HG02678 (cell line): ENCODE results near the gene SLX4IP.
"Not testable (repeated sequence)": the region's sequence is repeated elsewhere in the genome, so short reads cannot be mapped to it uniquely, and the experiment has no call there.

Source experiments
- ATAC-seq: cut with Tn5 transposase; IDR thresholded peaks from one replicate; pipeline ENCODE4 v1.9.1; 2021; ENCODE audit warnings: mild to moderate bottlenecking, moderate library complexity; ENCODE audit not compliant: unreplicated experiment

The SLX4IP gene

DNA sequence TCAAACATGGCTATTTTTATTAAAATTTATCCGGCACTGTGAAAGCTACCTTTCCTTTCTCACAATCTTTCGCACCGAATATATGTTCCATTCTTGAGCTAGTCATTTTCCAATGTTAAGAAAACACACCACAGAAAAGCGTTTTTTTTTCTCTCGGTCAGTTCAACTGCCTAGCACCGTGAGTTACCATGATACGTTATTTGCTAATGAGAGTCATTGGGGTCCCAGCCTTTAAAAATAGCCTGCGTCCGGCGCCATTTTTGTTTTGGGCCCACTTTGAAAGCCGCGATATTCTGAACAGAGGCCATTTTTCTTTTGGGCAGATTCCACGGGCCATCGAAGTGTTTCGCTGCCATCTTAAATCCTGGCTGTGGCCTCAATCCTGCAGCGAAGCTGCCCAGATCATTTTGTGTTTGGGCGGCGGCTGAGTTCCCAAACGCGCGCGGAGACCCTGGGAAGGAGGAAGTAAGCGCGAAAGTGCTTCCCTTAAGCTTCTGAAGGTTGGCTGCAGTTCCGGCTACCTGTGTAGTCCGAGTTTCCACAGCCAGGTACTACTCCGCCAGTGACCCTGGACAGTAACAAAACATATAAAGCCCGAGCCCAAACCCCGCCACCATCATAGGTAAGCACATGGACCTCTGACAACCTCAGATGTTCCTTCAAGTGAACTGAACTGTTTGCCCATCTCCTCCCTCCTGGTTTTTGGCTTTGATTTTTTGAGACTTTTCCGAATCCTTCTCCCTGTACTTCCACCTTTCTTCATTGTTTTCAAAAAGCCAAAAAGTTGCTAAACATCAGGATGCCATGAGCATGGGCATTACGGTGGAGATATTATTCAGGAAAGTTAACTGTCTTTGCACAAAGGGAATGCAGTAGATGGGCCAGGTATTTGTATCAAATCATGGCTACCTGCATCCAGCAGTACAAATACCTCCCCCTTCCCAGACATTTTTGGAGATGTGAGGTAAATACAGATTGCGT lies at the start of gene SLX4IP:
Gene SLX4IP (plus strand): TSS at position 474 of the 981 bp plus-strand sequence. CDS start 22,900 bp downstream, outside the sequence.
- ATAC-seq, result peak; percentile 62

DNA sequence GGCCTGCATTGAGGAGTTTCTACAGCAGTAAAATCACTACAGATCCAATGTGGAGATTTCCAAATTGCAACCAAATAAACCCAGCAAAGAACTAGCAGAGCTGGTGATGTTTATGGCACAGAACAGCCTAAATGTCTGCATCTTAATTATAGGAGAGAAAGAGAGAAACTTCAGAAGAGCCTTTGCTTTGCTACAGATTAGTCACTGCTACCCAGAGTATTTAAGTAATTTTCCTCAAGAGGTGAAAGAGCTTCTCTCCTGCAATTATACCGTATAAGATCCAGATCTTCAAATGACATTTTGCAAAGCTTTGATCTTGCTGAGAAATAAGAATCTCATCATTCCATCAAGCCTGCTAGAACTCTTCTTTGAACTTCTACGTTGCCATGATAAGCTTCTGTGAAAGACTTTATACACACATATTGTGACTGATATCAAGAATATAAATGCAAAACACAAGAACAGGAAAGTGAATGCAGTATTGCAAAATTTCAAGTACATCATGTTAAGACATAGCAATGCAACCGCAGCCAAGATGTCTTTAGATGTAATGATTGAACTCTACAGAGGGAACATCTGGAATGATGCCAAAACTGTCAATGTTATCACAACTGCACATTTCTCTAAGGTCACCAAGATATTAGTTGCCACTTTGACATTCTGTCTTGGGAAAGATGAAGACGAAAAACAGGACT lies 49.1 kb upstream of the SLX4IP start:
- ATAC-seq, result no peak

DNA sequence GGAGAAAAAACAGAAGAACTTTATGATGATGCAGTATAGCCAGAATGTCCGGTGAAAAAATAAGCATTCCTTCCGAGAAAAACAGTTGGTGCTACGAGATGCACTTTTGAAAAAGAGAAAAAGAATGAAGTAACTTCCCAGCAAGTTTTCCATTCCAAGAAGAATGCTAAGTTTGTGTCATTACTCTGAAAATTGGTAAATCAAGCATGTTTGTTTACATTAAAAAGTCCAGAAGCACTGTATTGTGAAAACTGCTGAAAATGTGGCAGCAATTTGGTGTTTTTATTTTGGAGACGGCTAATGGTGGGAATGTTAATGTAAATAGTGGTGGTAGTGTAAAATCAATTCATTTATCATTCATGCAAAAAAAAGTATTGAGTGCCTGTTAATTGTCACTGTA lies 47.4 kb upstream of the SLX4IP start:
- ATAC-seq, result no peak

DNA sequence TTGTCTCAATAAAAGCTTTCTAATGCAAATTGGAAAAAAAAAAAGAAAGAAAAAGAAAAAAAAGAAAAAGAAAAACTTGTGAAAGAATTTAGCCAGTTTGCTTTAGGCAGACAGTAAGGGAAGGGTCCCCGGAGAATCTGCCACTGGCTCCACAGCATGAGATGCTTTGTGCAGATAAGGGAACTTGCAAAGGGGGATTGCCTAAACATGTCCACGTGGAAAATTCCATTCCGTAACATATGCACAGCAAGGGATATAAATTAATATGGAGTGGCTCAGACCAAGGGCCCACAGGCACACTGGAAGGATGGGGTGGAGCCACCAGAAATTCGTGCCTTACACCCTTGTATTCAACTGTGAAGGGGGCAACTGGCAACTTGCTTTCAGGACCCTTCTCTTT lies 46.5 kb upstream of the SLX4IP start:
- ATAC-seq, result no peak

DNA sequence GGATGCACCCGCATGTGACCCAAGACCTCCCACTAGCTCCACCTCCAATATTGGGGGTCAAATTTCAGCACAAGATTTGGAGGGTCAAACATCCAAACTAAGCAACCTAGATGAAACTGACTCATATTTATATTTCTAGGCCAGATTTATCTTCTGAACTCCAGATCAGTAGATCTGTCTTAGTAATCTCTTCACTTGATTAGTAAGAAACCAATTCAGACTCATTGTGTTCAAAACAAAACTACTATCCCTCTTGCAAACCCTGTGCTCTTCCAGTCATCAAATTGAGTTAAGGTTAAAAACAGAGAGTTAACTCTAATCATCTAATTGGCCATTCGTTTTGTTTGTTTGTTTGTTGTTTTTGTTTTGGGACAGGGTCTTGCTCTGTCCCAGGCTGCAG lies 44.4 kb upstream of the SLX4IP start:
- no peak for ATAC-seq

DNA sequence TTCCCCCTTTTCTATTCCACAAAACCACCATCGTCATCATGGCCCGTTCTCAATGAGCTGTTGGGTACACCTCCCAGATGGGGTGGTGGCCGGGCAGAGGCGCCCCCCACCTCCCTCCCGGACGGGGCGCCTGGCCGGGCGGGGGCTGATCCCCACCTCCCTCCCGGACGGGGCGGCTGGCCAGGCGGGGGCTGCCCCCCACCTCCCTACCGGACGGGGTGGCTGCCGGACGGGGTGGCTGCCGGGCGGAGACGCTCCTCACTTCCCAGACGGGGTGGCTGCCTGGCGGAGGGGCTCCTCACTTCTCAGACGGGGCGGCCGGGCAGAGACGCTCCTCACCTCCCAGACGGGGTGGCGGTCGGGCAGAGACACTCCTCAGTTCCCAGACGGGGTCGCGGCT lies 40.4 kb upstream of the SLX4IP start:
- not testable (repeated sequence) for ATAC-seq

DNA sequence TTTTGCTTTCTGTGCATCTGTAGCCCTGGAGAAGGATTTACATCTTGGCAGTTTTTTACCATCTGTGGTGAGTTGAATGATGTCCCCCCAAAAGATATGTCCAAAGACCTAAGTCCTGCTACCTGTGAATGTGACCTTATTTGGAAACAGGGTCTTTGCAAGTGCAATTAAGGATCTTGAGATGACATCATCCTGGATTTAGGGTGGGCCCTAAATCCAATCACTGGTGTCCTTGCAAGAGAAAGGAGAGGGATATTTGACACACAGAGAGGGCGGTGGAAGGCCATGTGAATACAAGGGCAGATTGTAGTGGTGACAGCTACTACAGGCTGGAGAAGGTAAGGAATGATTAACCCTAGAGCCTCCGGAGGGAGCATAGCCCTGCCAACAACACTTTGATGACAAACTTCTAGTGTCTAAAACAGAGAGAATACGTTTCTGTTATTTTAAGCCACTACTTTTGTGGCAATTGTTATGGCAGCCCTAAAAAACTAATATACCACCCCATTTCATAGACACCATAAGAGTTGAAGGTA lies 36.2 kb upstream of the SLX4IP start:
- no peak for ATAC-seq

DNA sequence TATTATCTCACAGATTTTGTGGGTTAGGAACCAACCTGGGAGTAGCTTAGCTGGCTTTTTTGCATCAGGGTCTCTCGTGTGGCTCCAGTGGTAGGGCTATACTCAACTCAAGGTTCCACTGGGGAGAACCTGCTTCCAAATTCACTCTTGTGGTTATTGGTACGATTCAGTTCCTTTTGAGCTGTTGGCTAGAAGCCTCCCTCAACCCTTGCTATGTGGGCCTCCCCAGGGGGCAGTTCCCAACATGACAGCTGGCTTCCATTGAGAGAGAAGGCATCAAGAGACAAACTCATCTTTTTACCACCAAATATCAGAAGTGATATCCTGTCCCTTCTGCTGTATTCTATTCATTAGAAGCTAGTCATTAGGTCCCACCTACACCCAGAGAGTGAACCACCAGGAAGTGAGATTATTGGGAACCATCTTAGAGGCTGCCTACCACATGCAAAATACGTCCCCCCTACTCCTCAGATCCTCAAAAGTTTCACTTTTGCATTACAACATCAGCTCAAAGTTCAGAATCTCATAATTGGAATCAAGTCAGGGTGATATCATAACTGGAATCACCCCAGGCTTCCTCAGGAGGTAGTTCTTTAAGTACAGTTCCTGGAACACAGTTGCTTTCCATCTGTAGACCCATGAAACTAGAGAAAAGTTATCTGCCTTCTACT lies 32.0 kb upstream of the SLX4IP start:
- ATAC-seq, result peak; percentile 67

DNA sequence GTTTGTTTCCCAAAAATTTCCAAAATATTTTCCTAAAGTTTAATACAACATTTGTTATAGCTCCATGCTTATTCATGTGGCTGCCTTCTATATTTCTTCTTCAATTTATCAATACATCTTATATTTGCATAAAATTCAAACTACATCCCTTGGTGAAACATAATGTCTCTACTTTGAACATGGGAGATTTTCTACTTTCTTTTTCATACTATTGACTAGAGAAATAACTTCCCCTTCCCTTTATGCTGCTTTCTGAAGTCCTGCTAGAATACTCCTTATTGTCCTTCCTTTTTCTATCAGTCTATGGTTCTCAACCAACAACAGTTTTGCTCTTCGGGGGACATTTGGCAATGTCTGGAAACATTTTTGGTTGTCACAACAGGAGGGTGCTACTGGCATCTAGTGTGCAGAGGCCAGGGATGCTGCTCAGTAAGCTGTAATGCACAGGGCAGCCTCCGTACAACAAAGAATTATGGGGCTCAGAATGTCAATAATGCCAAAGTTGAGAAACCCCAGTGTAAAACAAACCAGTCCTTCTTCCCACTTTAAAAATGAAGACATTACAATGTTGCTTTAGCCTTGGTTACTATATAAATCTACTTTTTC lies 31.0 kb upstream of the SLX4IP start:
- ATAC-seq, result no peak

DNA sequence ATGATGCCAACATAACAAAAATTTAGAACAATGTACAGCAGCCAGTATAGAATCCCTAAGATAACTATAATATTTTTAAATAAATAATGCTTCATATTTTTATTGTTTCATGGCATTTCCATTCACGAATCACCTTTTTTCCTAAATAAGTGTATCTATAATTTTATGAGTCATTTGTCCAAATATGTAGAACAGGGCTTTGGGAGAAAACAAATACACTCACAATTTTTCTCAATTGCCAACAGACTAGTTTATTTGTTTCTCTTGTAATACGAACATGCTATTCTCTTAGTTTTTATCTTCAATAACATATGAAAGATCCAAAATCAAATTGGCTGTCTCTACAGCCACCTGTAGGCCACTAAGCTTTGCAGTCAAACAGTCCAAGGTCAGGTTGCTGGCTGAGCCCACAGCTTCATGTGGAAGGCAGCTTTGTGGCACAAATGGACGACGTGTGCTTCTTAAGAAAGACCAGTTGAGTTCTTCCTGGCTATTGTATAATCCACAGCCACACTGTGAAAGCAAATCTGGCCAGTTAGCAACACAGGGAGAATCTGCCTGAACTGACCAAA lies 30.1 kb upstream of the SLX4IP start:
- ATAC-seq, result no peak

DNA sequence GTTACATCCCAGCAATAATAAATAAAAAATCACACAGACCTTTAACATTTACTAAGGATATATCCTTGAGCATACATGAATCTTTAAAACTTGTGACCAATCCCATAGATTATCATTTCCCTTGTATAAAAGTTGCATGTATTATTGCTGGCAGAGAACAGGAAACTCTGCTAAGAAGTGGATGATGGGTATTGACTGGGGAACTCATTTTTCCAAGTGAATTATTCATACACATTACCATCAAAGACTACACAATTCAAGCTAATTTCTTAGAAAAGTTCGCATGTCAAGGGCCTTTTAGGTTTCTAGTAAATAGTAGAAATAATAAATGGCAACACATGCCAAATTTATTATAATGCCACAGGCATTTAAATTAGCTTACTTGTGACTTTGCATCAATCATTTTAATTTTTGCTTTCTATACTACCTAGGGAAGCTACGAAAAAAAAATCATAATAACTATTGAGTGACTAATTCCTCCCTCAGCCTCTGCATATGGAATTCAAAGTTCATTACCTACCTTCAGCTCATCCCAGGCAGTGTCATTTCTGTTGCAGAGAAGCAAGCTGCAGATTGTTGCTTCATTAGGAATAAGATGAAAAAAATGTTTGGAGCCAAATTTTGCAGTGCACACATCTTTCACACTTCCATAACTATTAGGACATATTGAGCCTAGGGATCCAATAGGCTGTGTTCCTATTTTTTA lies 26.8 kb upstream of the SLX4IP start:
- ATAC-seq, result no peak

DNA sequence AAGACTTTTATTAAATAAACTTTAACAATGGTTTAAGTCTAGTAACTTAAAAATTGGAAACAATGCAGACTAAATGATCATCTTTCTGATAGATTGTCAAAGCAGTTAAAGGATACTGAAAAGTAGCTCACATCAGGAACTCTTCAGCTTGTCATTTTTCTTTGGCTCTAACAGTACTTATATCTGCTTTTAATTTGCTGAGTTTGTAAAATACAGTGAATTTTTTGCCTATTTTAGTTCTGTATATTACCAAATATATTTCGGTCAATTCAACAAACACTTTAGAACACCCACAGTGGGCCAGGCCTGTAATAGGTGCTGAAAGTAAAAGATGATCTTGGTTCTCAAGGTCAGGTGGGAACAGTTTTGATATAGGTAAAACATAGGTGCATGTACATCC lies 23.4 kb upstream of the SLX4IP start:
- no peak for ATAC-seq

DNA sequence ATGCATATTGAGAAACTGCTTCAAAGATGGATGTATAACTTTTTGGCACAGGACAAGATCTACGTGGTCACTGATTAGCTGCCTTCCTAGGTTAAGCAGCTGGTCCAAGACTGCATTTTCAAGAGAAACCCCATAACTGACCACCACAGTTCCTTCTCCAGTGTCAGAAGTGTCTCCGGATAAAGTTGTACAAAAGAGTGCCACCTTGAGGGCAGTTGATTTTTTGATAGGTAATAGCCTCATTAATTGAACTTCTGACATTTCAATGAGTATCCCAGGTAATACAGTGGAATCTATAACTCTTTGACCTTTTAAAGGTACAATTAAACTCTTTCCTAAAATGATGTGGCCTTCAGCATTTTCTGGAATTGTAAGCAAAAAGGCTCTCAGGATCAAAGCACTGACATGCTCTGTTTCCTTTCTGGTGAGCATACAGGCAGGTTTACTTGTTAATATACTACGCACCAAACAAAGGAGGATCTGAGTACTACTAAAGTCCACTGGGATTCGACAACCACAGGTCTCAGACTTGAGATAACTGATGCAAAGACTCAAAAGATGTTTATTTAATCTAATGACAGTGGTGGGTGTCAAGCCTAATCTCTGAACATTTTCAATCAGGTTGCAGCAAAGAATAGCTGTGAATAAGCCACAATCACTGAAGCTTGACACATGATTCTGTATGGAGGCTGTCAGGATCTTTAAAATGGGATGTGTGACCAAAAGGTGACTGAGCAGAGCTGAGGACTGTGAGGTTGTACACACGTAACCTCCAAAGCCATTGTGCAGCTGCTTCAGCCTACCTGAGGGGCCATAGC lies 22.3 kb upstream of the SLX4IP start:
- peak; percentile 60 for ATAC-seq

DNA sequence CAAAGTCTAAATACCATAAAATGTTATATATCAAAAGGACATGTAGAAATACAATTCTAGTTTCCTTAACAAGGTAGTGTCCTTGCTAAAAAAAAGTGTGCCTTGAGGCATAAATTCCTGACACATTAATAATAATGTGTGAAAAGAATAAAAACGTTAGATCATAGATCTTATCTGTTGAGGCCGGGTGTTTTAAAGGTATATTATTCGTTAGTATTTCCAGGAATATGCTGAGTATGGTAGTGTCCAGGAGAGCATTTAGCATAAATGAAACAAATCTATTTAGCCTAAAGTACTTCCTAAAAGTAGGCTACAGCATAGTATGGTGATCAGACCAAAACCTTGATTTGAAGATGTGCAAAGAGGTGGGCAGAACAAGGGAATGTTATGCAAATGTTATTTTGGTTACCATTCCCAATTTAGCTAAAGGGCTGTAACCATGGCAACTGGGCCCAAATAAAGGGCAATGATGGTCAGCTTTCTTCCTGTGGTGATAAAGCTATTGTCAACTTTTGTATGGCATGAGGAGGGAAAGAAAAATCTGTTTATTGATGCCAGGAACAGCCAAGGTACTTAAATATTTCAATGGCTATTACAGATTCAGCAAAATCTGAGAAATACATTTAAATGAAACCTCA lies 20.0 kb upstream of the SLX4IP start:
- ATAC-seq, result no peak

DNA sequence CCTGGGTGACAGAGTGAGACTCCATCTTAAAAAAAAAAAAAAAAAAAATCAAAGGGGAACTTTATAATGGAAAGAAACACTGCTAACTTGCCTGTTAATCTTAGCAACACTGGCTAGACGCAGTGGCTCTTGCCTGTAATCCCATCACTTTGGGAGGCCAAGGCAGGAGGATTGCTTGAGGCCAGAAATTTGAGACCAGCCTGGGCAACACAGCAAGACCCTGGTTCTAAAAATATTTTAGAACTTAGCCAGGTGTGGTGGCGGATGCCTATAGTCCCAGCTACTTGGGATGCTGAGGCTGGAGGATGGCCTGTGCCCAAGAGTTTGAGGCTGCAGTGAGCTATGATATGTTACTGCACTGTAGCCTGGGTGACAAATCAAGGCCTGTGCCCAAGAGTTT lies 17.9 kb upstream of the SLX4IP start:
- ATAC-seq, result not testable (repeated sequence)

DNA sequence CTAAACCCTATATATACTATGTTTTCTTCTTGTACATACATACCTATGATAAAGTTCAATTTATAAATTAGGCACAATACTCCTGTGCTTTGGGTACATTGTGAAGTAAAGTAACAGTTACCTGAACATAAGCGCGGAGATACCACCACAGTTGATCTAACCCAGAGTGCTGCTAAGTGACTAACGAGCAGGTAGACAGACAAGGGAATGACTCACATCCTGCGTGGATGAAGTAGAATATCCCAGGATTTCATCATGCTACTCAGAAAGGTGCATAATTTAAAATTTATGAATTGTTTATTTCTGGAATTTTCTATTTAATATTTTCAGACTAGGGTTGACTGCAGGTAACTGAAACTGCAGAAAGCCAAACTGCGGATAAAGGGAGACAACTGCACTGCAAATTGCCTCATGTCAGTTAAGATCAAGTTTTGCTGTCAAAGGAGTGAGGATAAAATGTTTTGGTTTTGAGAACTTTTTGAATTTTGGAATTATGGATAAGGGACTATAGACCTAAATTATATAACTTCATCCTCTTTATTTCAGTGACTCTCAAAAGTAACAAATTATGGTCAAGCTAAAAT lies 15.5 kb upstream of the SLX4IP start:
- no peak for ATAC-seq

DNA sequence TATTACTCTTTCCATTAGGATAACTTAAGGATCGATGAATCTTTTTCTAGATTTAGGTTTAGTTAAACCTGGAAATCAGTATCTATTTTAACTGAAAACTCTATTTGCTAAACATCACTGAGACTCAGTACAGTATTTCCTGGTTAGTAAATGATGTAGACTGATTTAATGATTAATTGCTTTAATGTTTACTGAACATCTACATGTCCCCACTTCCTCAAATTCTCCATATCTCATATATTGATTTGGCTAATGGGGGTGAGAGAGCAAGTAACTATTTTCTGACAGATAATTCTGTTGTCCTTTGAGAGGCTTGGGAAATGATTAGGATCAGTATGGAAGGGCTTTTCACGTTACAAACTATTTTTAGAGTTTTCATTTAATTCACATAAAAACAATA lies 11.4 kb upstream of the SLX4IP start:
- peak; percentile 60 for ATAC-seq

DNA sequence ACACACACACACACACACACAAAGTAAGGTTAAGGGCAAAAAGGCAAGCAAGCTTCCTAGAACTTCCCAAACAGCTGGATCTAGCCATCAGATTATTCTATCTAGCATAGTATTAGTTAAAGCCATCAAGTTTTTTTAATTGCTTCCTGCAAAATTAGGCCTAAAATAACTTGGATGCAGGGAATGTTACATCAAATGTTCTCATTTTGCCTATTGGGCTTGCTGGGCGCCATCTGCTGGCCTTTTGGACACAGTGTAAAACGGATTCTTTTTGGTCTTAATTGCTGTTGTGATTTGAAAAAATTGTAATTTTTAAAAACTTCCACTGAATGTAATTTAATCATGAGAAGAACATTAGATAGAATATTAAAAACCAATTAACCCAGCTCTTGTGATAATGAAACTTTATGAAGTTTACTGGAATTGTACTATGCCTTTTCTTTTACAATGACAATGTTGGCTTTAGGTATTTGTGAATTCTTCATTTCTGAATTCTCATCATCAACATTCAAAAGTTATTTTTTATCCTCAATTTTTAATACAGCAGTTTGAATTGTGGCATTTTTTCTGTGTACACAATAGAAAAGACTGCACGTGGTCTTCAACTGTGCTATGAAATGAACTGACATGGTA lies 7.9 kb upstream of the SLX4IP start:
- ATAC-seq, result no peak
